ENCODE results near the gene RTEL1. TPM values are rescaled to one million over a fixed set of nuclear protein-coding genes. Genes with fewer than 3 reads are reported as not detected.
A peak's percentile ranks its signal among the peaks of the same experiment; 100 is the strongest.

RTEL1 gene
- total RNA-seq, 1 donor from 2014 or later, result 46.7 TPM

DNA sequence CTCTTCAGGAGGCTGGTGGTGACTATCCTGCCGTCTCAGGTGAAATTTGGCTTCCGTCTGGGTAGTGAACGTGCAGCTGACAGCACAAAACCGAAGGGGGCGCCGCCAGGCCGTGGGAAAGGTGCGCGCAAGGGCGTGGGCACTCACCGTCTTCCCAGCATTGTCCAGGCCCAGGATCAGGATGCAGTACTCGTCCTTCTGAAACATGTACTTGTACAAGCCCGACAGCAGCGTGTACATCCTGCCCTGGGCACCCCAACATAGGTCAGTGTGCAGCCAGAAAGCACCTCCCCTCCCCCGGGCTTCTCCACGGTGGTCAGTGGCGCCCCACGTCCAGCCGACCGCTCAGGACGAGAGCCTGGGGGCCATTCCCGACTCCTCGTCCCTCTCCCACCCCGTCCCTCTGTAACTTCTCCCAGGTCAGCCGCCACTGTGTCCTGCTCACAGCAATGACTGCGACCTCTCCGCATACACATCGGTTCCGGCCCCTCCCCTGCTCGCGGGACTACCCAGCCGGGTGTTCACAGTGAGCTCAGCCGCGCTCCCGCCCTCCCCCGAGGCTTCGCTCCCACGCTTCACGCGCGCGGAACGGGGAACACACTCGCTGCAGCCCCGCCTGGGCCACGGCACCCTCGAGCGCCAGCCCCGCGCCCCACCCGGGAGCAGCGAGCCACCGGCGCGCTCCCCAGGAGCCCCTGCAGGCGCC lies 48.9 kb downstream of the RTEL1 start:
- no peak for DNase-seq (ENCODE audit: low read depth, low spot score)
- Mint-ChIP-seq H3K9me3 (no peaks in the 10 kb centered on the region), H3K4me3 (peak overlapping the region; percentile 90), H3K36me3 (ENCODE audit: low read depth) (peaks cover 13% of the 10 kb centered on the region), H3K27me3 (ENCODE audit: low read depth) (no peaks in the 10 kb centered on the region), H3K27ac (ENCODE audit: unreplicated experiment) (peak overlapping the region; percentile 65), H3K4me1 (peaks cover 21% of the 10 kb centered on the region)
- TF ChIP-seq, protein P1, sequence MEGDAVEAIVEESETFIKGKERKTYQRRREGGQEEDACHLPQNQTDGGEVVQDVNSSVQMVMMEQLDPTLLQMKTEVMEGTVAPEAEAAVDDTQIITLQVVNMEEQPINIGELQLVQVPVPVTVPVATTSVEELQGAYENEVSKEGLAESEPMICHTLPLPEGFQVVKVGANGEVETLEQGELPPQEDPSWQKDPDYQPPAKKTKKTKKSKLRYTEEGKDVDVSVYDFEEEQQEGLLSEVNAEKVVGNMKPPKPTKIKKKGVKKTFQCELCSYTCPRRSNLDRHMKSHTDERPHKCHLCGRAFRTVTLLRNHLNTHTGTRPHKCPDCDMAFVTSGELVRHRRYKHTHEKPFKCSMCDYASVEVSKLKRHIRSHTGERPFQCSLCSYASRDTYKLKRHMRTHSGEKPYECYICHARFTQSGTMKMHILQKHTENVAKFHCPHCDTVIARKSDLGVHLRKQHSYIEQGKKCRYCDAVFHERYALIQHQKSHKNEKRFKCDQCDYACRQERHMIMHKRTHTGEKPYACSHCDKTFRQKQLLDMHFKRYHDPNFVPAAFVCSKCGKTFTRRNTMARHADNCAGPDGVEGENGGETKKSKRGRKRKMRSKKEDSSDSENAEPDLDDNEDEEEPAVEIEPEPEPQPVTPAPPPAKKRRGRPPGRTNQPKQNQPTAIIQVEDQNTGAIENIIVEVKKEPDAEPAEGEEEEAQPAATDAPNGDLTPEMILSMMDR (conservative IDR thresholded peaks at IDR 0.05), result peak; percentile 51

DNA sequence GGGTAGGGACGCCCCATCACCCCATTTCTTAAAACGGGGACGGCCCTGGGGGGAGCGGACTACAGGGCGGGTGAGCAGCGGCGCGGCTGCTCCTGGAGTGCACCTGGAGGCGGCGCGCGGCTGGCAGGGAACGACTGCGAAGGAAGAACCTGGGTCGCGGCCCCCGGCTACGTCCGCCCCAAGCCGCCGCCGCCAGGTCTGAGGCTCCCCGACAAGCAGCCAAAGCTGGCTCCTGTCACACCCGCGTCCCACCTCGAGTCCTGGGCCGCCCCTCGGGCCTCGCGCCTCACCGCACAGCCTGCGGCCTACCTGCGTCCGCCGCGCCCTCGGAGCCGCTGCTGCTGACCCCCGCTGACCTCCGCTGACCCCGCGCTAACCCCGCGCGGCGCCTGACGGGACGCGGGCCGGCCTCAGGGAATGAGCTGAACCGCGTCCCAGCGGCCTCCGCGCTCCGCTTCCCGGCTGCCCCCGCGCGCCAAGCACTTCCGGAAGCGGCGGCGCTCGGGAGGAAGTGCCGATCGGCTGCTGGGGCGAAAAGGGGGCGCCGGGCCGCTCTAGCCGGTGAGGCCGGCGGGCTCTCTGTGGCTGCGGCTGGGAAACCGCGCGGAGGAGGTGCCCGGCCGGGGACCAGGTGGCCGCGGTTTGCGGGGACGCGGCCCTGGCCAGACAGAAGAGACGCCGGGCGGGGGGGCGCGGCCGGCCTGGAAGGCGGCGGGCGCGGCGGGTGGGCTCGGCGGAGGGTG lies 49.6 kb downstream of the RTEL1 start, which contains the start of the genes ARFRP1 and ZGPAT:
ARFRP1 (minus strand) TSS at position 419 of the 743 bp plus-strand sequence. CDS start 885 bp downstream, outside the sequence.
ZGPAT (plus strand) TSS at position 482 of the 743 bp plus-strand sequence. CDS start 542 bp downstream, outside the sequence.
- no peaks in the 10 kb centered on the region for H3K27me3 Mint-ChIP-seq (ENCODE audit: low read depth)
- H3K27ac Mint-ChIP-seq (ENCODE audit: unreplicated experiment), result peak within 1 kb of the TSS; percentile 65
- peak within 1 kb of the TSS; percentile 90 for H3K4me3 Mint-ChIP-seq
- peaks cover 24% of the 10 kb centered on the region for H3K4me1 Mint-ChIP-seq
- peaks cover 4% of the 10 kb centered on the region for H3K9me3 Mint-ChIP-seq
- H3K36me3 Mint-ChIP-seq (ENCODE audit: low read depth), result peaks cover 19% of the 10 kb centered on the region
- TF ChIP-seq, protein P1 (conservative IDR thresholded peaks at IDR 0.05), result no peak
- DNase-seq (ENCODE audit: low read depth, low spot score), result peak; percentile 83

DNA sequence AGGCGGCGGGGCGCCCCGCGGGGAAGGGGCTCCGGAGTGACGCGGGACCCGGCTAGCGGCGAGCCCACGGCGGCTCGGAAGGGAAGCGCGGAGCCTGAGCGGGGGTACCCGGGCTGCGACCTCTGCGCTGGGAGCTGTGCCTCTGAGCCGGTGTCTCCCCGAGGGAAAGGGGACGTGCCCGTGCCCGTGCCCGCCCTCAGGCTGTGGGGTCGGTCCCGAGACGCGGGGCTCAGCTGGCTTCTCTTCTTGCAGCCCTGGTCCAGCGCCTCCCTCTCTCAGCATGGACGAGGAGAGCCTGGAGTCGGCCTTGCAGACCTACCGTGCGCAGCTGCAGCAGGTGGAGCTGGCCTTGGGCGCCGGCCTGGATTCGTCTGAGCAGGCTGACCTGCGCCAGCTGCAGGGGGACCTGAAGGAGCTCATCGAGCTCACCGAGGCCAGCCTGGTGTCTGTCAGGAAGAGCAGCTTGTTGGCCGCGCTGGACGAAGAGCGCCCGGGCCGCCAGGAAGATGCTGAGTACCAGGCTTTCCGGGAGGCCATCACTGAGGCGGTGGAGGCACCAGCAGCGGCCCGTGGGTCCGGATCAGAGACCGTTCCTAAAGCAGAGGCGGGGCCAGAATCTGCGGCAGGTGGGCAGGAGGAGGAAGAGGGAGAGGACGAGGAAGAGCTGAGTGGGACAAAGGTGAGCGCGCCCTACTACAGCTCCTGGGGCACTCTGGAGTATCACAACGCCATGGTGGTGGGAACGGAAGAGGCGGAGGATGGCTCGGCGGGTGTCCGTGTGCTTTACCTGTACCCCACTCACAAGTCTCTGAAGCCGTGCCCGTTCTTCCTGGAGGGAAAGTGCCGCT lies 50.4 kb downstream of the RTEL1 start:
- Mint-ChIP-seq H3K27ac (ENCODE audit: unreplicated experiment) (no peak overlapping the region), H3K27me3 (ENCODE audit: low read depth) (no peaks in the 10 kb centered on the region), H3K36me3 (ENCODE audit: low read depth) (peaks cover 19% of the 10 kb centered on the region), H3K4me1 (peaks cover 24% of the 10 kb centered on the region), H3K9me3 (peaks cover 4% of the 10 kb centered on the region), H3K4me3 (peak overlapping the region; percentile 72)
- TF ChIP-seq, protein P1 (conservative IDR thresholded peaks at IDR 0.05), result no peak
- DNase-seq (ENCODE audit: low read depth, low spot score), result no peak

DNA sequence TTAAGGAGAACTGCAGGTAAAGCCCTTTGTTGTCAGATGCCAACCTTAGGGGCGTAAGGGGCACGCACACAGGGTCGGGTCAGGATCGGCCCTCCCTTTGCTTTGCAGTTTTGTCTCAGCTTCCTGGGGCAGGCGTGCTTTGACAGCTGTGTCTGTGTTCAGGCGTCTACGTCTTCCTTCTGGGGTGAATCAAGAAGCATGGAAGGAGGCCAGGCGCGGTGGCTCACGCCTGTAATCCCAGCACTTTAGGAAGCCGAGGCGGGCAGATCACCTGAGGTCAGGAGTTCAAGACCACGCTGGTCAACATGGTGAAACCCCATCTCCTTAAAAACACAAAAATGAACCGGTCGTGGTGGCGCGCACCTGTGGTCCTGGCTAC lies 51.0 kb downstream of the RTEL1 start:
- DNase-seq (ENCODE audit: low read depth, low spot score), result no peak
- H3K9me3 Mint-ChIP-seq, result peaks cover 4% of the 10 kb centered on the region
- H3K4me3 Mint-ChIP-seq, result peak overlapping the region; percentile 72
- H3K36me3 Mint-ChIP-seq (ENCODE audit: low read depth), result peaks cover 22% of the 10 kb centered on the region
- H3K27me3 Mint-ChIP-seq (ENCODE audit: low read depth), result no peaks in the 10 kb centered on the region
- peaks cover 24% of the 10 kb centered on the region for H3K4me1 Mint-ChIP-seq
- H3K27ac Mint-ChIP-seq (ENCODE audit: unreplicated experiment), result no peak overlapping the region
- TF ChIP-seq, protein P1 (conservative IDR thresholded peaks at IDR 0.05), result no peak

DNA sequence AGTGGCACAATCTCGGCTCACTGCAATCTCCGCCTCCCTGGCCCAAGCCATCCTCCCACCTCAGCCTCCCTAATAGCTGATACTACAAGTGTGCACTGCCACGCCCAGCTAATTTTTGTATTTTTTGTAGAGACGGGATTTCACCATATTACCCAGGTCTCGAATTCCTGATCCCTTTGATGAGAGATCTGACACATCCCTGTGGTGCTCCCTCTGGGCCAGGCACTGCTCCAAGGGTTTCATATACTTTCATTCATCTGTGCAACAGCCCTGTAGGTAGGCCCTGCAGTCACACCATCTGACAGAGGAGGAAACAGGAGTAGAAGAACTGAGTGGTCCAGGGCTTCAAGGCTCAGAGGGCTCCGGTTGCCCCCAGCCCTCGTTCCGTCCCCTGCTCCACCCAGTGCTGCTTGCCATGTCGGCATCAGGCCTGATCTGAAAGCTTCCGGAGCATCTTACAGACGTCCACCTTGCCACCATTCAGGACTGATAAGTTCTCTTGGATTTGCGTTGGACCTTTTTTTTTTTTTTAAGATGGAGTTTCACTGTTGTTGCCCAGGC lies 53.1 kb downstream of the RTEL1 start:
- TF ChIP-seq, protein P1 (conservative IDR thresholded peaks at IDR 0.05), result no peak
- peaks cover 35% of the 10 kb centered on the region for H3K36me3 Mint-ChIP-seq (ENCODE audit: low read depth)
- H3K4me3 Mint-ChIP-seq, result peak overlapping the region; percentile 88
- H3K27ac Mint-ChIP-seq (ENCODE audit: unreplicated experiment), result no peak overlapping the region
- no peaks in the 10 kb centered on the region for H3K27me3 Mint-ChIP-seq (ENCODE audit: low read depth)
- peaks cover 8% of the 10 kb centered on the region for H3K9me3 Mint-ChIP-seq
- DNase-seq (ENCODE audit: low read depth, low spot score), result no peak
- H3K4me1 Mint-ChIP-seq, result peaks cover 24% of the 10 kb centered on the region
